Suprapubic skin (tissue), 4 donors: ENCODE results near the gene KANSL2.

Source experiments
- POLR2A ChIP-seq, 2 donors: fragments of 450-650 bp; IDR thresholded peaks; one replicate each; pipeline ENCODE4 v1.6.1; 2017; ENCODE audit warnings: antibody characterized with exemption in 2 of 2, mild to moderate bottlenecking in 2 of 2, moderate library complexity in 2 of 2
- POLR2AphosphoS5 ChIP-seq, 3 donors: sonication (generic); formaldehyde crosslinking; IDR thresholded peaks; one replicate each; pipeline ENCODE4 v1.6.1; 2017; ENCODE audit warnings: antibody characterized with exemption in 3 of 3
- TF ChIP-seq, protein P1 (sequence below), 2 donors: fragments of 200-600 bp in 1 of 2; fragments of 450-650 bp in 1 of 2; sonication (generic) in 1 of 2; IDR thresholded peaks; one replicate each; pipeline ENCODE4 v1.5.1; 2016 to 2019; ENCODE audit warnings: antibody characterized with exemption in 2 of 2, mild to moderate bottlenecking in 1 of 2, moderate library complexity in 1 of 2

DNA sequence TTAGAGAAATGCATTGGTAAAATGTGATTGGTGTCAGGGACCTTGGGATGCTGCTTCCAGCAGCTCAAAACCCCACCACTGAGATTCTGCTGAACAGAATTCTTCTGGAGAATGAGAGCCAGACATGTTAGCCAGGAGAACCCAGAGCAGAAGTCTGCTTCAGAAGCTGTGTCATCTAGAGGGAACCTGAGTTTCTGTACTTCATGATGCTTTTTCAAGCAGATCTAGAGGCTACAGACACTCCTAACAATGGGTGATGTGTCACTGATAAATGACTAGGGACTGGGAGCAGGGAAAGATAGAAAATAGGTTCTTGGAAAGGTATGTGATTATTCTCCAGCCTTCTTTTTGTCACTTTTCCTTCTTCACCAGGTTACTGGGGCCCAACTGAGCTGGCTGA is 41.6 kb downstream of the KANSL2 start:
- TF ChIP-seq POLR2AphosphoS5 (IDR thresholded peaks at IDR 0.05) (no peak), POLR2A (IDR thresholded peaks at IDR 0.05) (no peak)
- TF ChIP-seq, protein P1, sequence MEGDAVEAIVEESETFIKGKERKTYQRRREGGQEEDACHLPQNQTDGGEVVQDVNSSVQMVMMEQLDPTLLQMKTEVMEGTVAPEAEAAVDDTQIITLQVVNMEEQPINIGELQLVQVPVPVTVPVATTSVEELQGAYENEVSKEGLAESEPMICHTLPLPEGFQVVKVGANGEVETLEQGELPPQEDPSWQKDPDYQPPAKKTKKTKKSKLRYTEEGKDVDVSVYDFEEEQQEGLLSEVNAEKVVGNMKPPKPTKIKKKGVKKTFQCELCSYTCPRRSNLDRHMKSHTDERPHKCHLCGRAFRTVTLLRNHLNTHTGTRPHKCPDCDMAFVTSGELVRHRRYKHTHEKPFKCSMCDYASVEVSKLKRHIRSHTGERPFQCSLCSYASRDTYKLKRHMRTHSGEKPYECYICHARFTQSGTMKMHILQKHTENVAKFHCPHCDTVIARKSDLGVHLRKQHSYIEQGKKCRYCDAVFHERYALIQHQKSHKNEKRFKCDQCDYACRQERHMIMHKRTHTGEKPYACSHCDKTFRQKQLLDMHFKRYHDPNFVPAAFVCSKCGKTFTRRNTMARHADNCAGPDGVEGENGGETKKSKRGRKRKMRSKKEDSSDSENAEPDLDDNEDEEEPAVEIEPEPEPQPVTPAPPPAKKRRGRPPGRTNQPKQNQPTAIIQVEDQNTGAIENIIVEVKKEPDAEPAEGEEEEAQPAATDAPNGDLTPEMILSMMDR (IDR thresholded peaks at IDR 0.05) = no peak
